HEK293T (cell line): ENCODE data around the gene LMAN1L.

ENCODE experiments used
- CTCF ChIA-PET: fragments of 350-600 bp; formaldehyde crosslinking; extraction: SDS; loops from one replicate; lab custom pipeline; 2021; ENCODE audit warnings: antibody characterized with exemption, inconsistent platforms; lab: Yijun Ruan, JAX
- POLR2A ChIA-PET: fragments of 350-600 bp; formaldehyde crosslinking; extraction: SDS; loops from one replicate; lab custom pipeline; 2020; ENCODE audit warnings: antibody characterized with exemption, inconsistent platforms; lab: Yijun Ruan, JAX
- DNase-seq: peaks from one replicate; pipeline ENCODE4 v3.0.0; 2012; ENCODE audit warnings: mixed read lengths; ENCODE audit errors: extremely low spot score
- ARNT ChIP-seq: fragments of 450-650 bp; IDR thresholded peaks from 2 replicates; pipeline ENCODE4 v1.6.1; 2017; ENCODE audit warnings: mild to moderate bottlenecking
- BHLHE40 ChIP-seq: fragments of 450-650 bp; IDR thresholded peaks from 2 replicates; pipeline ENCODE4 v1.6.1; 2016; ENCODE audit warnings: mild to moderate bottlenecking, moderate library complexity, borderline replicate concordance
- CTBP1 ChIP-seq: fragments of 450-650 bp; IDR thresholded peaks from 2 replicates; pipeline ENCODE4 v1.6.1; 2016; ENCODE audit warnings: borderline replicate concordance
- ELF4 ChIP-seq: fragments of 450-650 bp; IDR thresholded peaks from 2 replicates; pipeline ENCODE4 v1.6.1; 2017; ENCODE audit warnings: antibody characterized with exemption
- FOXA1 ChIP-seq: fragments of 450-650 bp; IDR thresholded peaks from 2 replicates; pipeline ENCODE4 v1.6.1; 2016; ENCODE audit warnings: mild to moderate bottlenecking
- FOXK2 ChIP-seq: fragments of 450-650 bp; IDR thresholded peaks from 2 replicates; pipeline ENCODE4 v1.6.1; 2016; ENCODE audit warnings: mild to moderate bottlenecking
- FOXM1 ChIP-seq: fragments of 450-650 bp; IDR thresholded peaks from 2 replicates; pipeline ENCODE4 v1.6.1; 2017; ENCODE audit warnings: mild to moderate bottlenecking, borderline replicate concordance
- HDGF ChIP-seq: fragments of 450-650 bp; IDR thresholded peaks from 2 replicates; pipeline ENCODE4 v1.6.1; 2017; ENCODE audit warnings: antibody characterized with exemption, borderline replicate concordance
- L3MBTL2 ChIP-seq: fragments of 450-650 bp; conservative IDR thresholded peaks from 2 replicates; pipeline ENCODE4 v1.6.1; 2016; ENCODE audit warnings: mild to moderate bottlenecking
- LEF1 ChIP-seq: fragments of 450-650 bp; IDR thresholded peaks from 2 replicates; pipeline ENCODE4 v1.6.1; 2017; ENCODE audit warnings: mild to moderate bottlenecking, borderline replicate concordance
- NFRKB ChIP-seq: fragments of 450-650 bp; IDR thresholded peaks from 2 replicates; pipeline ENCODE4 v1.6.1; 2016; ENCODE audit warnings: mild to moderate bottlenecking, moderate library complexity
- SP1 ChIP-seq: fragments of 450-650 bp; IDR thresholded peaks from 2 replicates; pipeline ENCODE4 v1.6.1; 2017
- SUZ12 ChIP-seq: fragments of 450-650 bp; IDR thresholded peaks from 2 replicates; pipeline ENCODE4 v1.6.1; 2016; ENCODE audit warnings: mild to moderate bottlenecking
- TARDBP ChIP-seq: fragments of 450-650 bp; IDR thresholded peaks from 2 replicates; pipeline ENCODE4 v1.6.1; 2016
- ZNF384 ChIP-seq: fragments of 450-650 bp; IDR thresholded peaks from 2 replicates; pipeline ENCODE4 v1.6.1; 2016
- TF ChIP-seq, protein P1 (sequence below): fragments of 450-650 bp; IDR thresholded peaks from 2 replicates; pipeline ENCODE4 v1.6.1; 2016

LMAN1L gene

DNA sequence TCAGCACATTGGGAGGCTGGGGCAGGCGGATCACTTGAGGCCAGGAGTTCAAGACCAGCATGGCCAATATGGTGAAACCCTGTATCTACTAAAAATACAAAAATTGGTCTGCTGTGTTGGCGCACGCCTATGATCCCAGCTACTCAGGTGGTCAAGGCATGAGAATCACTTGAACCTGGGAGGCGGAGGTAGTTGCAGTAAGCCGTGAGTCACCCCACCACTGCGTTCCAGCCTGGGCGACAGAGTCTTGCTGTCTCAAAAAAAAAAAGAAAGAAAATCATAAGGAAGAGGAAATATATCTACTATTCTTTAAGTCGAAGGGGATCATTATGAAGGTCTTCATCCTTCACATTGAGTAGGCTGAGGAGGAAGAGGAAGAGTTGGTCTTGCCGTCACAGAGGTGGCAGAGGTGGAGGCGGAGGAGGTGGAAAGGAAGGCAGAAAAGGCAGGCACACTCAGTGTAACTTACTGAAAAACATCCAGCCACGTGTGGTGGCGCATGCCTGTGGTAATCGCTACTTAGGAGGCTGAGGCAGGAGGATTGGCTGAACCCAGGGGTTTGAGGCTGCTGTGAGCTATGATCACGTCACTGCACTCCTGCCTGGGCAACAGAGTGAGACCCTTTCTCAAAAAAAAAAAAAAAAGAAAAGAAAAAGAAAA, 16.5 kb upstream of the LMAN1L start:
- no peak for DNase-seq
- CTCF ChIA-PET, result interaction anchor here (0.8 to 2.6 kb wide), 3 partner anchors 8 to 25 kb away, joined by 3 to 12 read pairs (median 4); no protein-coding TSS in a partner anchor
- POLR2A ChIA-PET, result no interaction called here
- TF ChIP-seq FOXM1 (no peak), ARNT (no peak), ELF4 (no peak), HDGF (no peak)
- TF ChIP-seq, protein P1, sequence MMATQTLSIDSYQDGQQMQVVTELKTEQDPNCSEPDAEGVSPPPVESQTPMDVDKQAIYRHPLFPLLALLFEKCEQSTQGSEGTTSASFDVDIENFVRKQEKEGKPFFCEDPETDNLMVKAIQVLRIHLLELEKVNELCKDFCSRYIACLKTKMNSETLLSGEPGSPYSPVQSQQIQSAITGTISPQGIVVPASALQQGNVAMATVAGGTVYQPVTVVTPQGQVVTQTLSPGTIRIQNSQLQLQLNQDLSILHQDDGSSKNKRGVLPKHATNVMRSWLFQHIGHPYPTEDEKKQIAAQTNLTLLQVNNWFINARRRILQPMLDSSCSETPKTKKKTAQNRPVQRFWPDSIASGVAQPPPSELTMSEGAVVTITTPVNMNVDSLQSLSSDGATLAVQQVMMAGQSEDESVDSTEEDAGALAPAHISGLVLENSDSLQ, result no peak

DNA sequence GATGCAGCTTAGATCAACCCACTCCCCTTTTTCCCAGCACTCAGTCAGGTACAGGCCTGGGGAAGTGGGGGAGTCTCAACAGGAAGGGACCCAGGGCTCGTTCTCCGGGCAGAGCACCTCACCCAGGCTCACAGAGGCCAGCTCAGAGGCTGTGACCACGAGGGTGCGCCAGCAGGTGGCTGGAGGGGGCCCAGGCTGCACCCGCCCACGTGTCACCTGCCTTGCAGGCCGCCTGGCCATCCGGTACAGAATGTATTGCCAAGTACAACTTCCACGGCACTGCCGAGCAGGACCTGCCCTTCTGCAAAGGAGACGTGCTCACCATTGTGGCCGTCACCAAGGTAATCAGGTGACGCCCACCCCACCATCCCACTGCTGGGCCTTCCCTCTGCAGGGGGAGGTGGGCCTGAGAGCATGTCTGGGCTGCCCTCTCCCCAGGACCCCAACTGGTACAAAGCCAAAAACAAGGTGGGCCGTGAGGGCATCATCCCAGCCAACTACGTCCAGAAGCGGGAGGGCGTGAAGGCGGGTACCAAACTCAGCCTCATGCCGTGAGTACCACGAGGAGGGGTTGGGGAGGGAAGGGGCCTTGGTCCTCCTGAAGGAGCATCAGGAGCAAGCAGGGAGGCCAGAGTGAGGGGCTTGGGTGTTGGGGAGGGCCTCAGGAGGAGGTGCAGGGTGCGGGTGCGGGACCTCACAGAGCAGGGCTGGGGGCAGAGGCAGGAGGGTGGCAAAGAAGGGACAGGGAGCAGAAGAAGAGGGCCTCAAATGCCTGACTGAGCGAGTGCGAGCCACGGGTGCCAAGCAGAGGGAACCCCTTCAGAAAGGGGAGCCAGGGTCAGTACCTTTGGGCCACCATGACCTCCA, 14.0 kb upstream of the LMAN1L start:
- no peak for DNase-seq
- TF ChIP-seq SP1 (no peak), LEF1 (no peak), NFRKB (no peak), SUZ12 (no peak), BHLHE40 (no peak), TARDBP (no peak), HDGF (no peak), FOXA1 (no peak), ARNT (no peak), CTBP1 (no peak), ELF4 (no peak), FOXK2 (no peak)
- TF ChIP-seq, protein P1, result no peak
- POLR2A ChIA-PET, result no interaction called here
- CTCF ChIA-PET, result interaction anchor here (0.9 to 1.5 kb wide), 10 partner anchors 11 to 167 kb away, joined by 3 to 11 read pairs (median 6); no protein-coding TSS in a partner anchor

DNA sequence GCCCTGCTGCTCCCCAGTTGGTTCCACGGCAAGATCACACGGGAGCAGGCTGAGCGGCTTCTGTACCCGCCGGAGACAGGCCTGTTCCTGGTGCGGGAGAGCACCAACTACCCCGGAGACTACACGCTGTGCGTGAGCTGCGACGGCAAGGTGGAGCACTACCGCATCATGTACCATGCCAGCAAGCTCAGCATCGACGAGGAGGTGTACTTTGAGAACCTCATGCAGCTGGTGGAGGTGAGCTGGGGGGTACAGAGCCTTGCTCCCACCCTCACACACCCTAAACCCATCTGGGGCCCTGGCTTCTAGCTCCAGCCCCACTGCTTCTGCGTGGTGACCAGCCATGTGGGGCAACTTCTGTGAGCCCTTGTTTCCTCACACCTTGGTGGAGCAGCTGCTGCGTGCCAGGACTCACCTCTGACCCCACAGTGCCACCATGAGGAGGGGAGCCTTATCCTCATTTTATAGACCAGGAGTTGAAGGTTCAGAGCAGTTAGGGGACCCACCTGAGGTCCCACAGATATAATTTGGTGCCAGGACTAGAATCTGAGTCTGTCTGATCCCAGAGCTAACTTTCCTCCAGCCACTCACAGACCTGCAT, 13.3 kb upstream of the LMAN1L start:
- DNase-seq, result no peak
- ChIA-PET CTCF (interaction anchor here (0.7 to 1.5 kb wide), 13 partner anchors 9 to 168 kb away, joined by 3 to 11 read pairs (median 4); partner anchors contain the start of gene CSK), POLR2A (interaction anchor here (0.6 to 0.8 kb wide), 3 partner anchors 10 to 40 kb away, joined by 3 read pairs; no protein-coding TSS in a partner anchor)
- TF ChIP-seq BHLHE40, result no peak
- no peak for TF ChIP-seq FOXM1
- no peak for TF ChIP-seq SUZ12
- TF ChIP-seq, protein P1, result no peak

DNA sequence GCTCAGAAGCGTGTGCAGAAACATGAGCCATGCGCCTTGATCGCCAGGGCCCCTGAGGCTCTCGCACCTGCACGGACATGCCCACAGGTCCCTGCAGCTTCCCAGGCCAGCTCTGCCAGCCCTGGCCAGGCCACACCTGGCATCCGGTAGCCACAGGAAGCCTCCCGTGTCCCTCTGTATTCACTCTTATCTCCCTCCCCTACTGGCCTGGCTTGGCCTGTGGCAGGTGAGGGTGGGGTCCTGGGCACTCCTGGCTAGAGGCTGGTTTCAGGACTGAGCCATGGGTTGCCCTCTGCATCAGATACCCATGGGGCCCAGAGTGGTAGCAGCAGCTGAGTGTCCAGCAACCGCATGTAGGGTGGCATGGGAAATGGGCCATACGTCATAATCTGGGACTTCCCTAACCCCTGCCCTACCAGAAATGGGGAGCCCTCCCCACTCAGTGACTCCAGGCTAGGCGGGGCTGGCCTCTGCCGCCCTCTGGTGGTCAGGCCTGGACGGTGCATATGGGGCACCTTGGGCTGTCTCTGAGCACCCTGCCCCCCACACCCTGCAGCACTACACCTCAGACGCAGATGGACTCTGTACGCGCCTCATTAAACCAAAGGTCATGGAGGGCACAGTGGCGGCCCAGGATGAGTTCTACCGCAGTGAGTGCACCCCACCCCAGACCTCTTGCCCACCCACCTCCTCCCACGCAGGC, 12.6 kb upstream of the LMAN1L start:
- TF ChIP-seq, protein P1, result no peak
- TF ChIP-seq SUZ12, result no peak
- TF ChIP-seq FOXM1, result no peak
- TF ChIP-seq TARDBP, result no peak
- peak; percentile 96 for TF ChIP-seq HDGF
- TF ChIP-seq ELF4, result no peak
- TF ChIP-seq NFRKB, result no peak
- no peak for TF ChIP-seq L3MBTL2
- peak; percentile 93 for DNase-seq
- CTCF ChIA-PET, result interaction anchor here (0.7 to 1.5 kb wide), 17 partner anchors 8 to 168 kb away, joined by 3 to 11 read pairs (median 5); partner anchors contain the start of gene CSK
- POLR2A ChIA-PET, result interaction anchor here (0.6 to 0.8 kb wide), 3 partner anchors 9 to 40 kb away, joined by 3 read pairs; no protein-coding TSS in a partner anchor

DNA sequence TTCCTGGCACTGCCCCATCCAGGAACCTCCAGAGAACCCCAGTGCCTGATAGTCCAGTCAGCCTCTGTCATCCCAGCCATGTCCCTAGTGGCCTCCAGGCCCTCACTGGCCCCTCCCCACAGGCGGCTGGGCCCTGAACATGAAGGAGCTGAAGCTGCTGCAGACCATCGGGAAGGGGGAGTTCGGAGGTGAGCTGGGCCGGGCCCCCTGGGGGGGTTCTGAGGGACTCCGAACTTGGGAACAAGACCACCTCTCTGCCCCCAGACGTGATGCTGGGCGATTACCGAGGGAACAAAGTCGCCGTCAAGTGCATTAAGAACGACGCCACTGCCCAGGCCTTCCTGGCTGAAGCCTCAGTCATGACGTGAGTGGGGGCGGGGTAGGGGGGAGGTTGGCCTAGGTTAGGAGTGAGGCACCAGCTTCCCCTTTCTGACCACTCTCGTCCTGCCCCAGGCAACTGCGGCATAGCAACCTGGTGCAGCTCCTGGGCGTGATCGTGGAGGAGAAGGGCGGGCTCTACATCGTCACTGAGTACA, 12.0 kb upstream of the LMAN1L start:
- no peak for TF ChIP-seq TARDBP
- no peak for TF ChIP-seq HDGF
- TF ChIP-seq ARNT, result no peak
- TF ChIP-seq, protein P1, result no peak
- TF ChIP-seq LEF1, result no peak
- TF ChIP-seq ZNF384, result no peak
- no peak for TF ChIP-seq NFRKB
- no peak for TF ChIP-seq BHLHE40
- no peak for DNase-seq
- POLR2A ChIA-PET, result no interaction called here
- CTCF ChIA-PET, result interaction anchor here (0.7 to 1.2 kb wide), 6 partner anchors 9 to 40 kb away, joined by 3 to 6 read pairs (median 4); no protein-coding TSS in a partner anchor
